B cell (primary cell): ENCODE data around the gene SRC.

Experiments used
- EZH2 ChIP-seq: IDR thresholded peaks from 2 replicates; pipeline ENCODE4 v1.6.1; 2012; ENCODE audit warnings: borderline replicate concordance, low read depth, mild to moderate bottlenecking, moderate library complexity, low read length; ENCODE audit not compliant: insufficient read depth, poor library complexity, severe bottlenecking
- TF ChIP-seq, protein P1 (sequence below): fragments of 200-600 bp; IDR thresholded peaks from one replicate; pipeline ENCODE4 v1.8.0; 2022; ENCODE audit warnings: antibody characterized with exemption, mild to moderate bottlenecking

DNA sequence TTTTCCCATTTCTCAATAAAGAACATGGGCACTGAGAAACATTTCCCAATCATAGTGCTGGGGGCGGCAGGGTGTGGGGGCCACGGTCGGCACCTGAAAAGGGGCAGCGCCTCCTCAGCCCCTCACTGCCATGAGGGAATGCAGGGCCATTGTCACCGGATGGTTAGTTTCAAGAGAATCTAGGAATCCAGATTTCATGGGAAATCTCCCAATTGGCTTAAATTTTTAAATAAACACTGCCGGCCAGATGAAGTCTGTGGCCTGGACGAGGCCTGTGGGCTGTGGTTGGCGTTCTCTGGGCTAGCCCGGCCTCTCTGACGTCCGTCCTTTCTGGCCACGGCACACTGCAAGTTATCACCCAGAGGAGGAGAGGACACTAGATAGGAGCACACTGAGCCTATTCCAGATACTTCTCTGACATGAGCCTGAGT is 30.9 kb upstream of the SRC start:
- TF ChIP-seq, protein P1, sequence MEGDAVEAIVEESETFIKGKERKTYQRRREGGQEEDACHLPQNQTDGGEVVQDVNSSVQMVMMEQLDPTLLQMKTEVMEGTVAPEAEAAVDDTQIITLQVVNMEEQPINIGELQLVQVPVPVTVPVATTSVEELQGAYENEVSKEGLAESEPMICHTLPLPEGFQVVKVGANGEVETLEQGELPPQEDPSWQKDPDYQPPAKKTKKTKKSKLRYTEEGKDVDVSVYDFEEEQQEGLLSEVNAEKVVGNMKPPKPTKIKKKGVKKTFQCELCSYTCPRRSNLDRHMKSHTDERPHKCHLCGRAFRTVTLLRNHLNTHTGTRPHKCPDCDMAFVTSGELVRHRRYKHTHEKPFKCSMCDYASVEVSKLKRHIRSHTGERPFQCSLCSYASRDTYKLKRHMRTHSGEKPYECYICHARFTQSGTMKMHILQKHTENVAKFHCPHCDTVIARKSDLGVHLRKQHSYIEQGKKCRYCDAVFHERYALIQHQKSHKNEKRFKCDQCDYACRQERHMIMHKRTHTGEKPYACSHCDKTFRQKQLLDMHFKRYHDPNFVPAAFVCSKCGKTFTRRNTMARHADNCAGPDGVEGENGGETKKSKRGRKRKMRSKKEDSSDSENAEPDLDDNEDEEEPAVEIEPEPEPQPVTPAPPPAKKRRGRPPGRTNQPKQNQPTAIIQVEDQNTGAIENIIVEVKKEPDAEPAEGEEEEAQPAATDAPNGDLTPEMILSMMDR: no peak
- TF ChIP-seq EZH2: no peak
